ENCODE measurements around the gene PSMD11. TPM values are rescaled to one million over a fixed set of nuclear protein-coding genes. Genes with fewer than 3 reads are reported as not detected.

The PSMD11 gene
- total and polyA plus RNA-seq, 12 donors: 25.0 to 128 (median 57.1) TPM

DNA sequence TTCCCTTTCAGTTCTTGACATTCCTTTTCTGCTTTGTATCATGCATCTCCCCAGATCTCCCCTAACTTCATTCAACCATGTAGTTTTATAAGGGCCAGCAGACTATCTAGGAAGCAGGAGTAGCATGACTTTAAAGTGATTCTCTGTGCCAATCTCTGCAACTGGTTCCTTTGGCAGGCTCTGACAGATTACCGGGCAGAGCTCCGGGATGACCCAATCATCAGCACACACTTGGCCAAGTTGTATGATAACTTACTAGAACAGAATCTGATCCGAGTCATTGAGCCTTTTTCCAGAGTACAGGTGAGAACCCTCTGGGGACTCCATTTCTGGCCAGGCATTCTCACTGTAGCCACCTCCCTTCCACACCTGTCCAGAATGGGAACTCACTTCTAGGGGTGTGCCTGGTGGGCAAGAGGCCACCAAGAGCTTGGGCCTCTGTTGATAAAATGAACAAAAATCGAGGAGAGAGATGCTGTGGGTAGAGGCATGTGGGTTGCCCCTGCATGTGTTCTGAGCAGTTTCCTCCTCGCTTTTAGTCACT lies 34.8 kb downstream of the PSMD11 start:
- no peaks in the 10 kb centered on the region for H3K9me3 ChIP-seq (replicated peaks in 1 of 3)
- H3K27me3 ChIP-seq: no peaks in the 10 kb centered on the region
- TF ChIP-seq POLR2A (IDR thresholded peaks at IDR 0.05): no peak
- TF ChIP-seq, protein P1, sequence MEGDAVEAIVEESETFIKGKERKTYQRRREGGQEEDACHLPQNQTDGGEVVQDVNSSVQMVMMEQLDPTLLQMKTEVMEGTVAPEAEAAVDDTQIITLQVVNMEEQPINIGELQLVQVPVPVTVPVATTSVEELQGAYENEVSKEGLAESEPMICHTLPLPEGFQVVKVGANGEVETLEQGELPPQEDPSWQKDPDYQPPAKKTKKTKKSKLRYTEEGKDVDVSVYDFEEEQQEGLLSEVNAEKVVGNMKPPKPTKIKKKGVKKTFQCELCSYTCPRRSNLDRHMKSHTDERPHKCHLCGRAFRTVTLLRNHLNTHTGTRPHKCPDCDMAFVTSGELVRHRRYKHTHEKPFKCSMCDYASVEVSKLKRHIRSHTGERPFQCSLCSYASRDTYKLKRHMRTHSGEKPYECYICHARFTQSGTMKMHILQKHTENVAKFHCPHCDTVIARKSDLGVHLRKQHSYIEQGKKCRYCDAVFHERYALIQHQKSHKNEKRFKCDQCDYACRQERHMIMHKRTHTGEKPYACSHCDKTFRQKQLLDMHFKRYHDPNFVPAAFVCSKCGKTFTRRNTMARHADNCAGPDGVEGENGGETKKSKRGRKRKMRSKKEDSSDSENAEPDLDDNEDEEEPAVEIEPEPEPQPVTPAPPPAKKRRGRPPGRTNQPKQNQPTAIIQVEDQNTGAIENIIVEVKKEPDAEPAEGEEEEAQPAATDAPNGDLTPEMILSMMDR (IDR thresholded peaks at IDR 0.05): no peak
- no peak overlapping the region for H3K27ac ChIP-seq
- no peak overlapping the region for H3K4me3 ChIP-seq
- no peak for DNase-seq
- H3K36me3 ChIP-seq (replicated peaks in 1 of 2): peaks cover 0 to 87% of the 10 kb centered on the region in 2 donors
- peaks cover 12 to 14% of the 10 kb centered on the region in 2 donors for H3K4me1 ChIP-seq (replicated peaks in 1 of 2)
- intact Hi-C loops (cut with DNase I): no loop called here
- WGBS, 4 donors: 62 to 74% (median 71%) methylated on average over 5 of the region's 5 CpGs

DNA sequence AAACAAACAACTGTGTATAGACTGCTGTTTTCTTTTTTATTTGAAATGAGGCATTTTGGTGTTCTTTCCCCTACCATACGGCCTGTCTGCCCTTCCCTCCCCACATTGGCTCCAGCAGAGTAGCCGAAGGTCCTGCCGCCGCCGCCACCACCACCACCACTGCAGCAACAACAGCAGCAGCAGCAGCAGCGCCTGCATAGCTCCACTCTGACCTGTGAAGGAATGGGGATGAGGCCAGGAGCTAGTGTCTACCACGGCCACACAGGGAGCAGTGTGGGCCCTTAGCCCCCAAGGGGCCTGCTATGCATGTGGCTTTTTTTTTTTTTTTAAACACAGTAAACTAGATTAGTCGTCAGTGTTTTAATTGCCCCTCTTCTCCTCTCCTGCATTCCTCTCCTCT lies 36.9 kb downstream of the PSMD11 start:
- WGBS, 4 donors: 81 to 89% (median 87%) methylated on average over 8 of the region's 8 CpGs
- DNase-seq: peak in 2 of 7 donors; percentile 12 to 43
- peaks cover 24 to 26% of the 10 kb centered on the region in 2 donors for H3K4me1 ChIP-seq (replicated peaks in 1 of 2)
- H3K4me3 ChIP-seq: no peak overlapping the region
- no peaks in the 10 kb centered on the region for H3K27me3 ChIP-seq
- H3K27ac ChIP-seq: no peak overlapping the region
- no peak for TF ChIP-seq POLR2A (IDR thresholded peaks at IDR 0.05)
- TF ChIP-seq, protein P1 (IDR thresholded peaks at IDR 0.05): no peak
- intact Hi-C loops (cut with DNase I): loop anchor here (10.0 kb wide), 2 partner anchors 264 to 274 kb away; no protein-coding TSS in a partner anchor
- H3K9me3 ChIP-seq (replicated peaks in 1 of 3): no peaks in the 10 kb centered on the region
- peaks cover 0 to 67% of the 10 kb centered on the region in 2 donors for H3K36me3 ChIP-seq (replicated peaks in 1 of 2)

GRCh38 chr17:32482568-32483320 lies 38.4 kb downstream of the PSMD11 start:
- H3K9me3 ChIP-seq (replicated peaks in 1 of 3): no peaks in the 10 kb centered on the region
- WGBS, 4 donors: 70 to 77% (median 71%) methylated on average over 11 of the region's 11 CpGs
- peak in 2 of 7 donors; percentile 8 to 53 for DNase-seq
- TF ChIP-seq POLR2A (IDR thresholded peaks at IDR 0.05): no peak
- TF ChIP-seq, protein P1 (IDR thresholded peaks at IDR 0.05): no peak
- intact Hi-C loops (cut with DNase I): loop anchor here (10.0 kb wide), 2 partner anchors 262 to 272 kb away; no protein-coding TSS in a partner anchor
- H3K27ac ChIP-seq: peak overlapping the region in 3 of 5 donors; percentile 69 to 87 (median 79)
- peaks cover 24 to 26% of the 10 kb centered on the region in 2 donors for H3K4me1 ChIP-seq (replicated peaks in 1 of 2)
- peaks cover 0 to 51% of the 10 kb centered on the region in 2 donors for H3K36me3 ChIP-seq (replicated peaks in 1 of 2)
- H3K27me3 ChIP-seq: no peaks in the 10 kb centered on the region
- H3K4me3 ChIP-seq: no peak overlapping the region

GRCh38 chr17:32483451-32484019 lies 39.2 kb downstream of the PSMD11 start:
- 10 to 17% (median 12%) methylated on average over 2 to 7 of the region's 7 CpGs for WGBS, 4 donors
- peak in 1 of 2 donors; percentile 36 for TF ChIP-seq POLR2A (IDR thresholded peaks at IDR 0.05)
- TF ChIP-seq, protein P1 (IDR thresholded peaks at IDR 0.05): peak; percentile 36 to 85 (median 80)

More at GRCh38 chr17:32483451-32484019, 39.2 kb downstream of the PSMD11 start:
- H3K36me3 ChIP-seq (replicated peaks in 1 of 2): peaks cover 0 to 43% of the 10 kb centered on the region in 2 donors
- peak overlapping the region in 4 of 5 donors; percentile 68 to 87 (median 74) for H3K27ac ChIP-seq
- H3K9me3 ChIP-seq (replicated peaks in 1 of 3): no peaks in the 10 kb centered on the region
- H3K4me3 ChIP-seq: no peak overlapping the region
- H3K4me1 ChIP-seq (replicated peaks in 1 of 2): peaks cover 24 to 26% of the 10 kb centered on the region in 2 donors
- H3K27me3 ChIP-seq: no peaks in the 10 kb centered on the region
- DNase-seq: peak; percentile 68 to 91 (median 86)
- intact Hi-C loops (cut with DNase I): loop anchor here (10.0 kb wide), 2 partner anchors 261 to 271 kb away; no protein-coding TSS in a partner anchor

Measured in adrenal gland (tissue), 12 donors.